Stimulated activated naive CD8-positive, alpha-beta T cell treated with anti-CD3 and anti-CD28 coated beads, Interleukin-15, Interleukin-2, amounts not matched to agents 100 ng/mL and 50 ng/mL, for 24 hours (primary cell): ENCODE measurements around the gene ATP2C2.

Source experiments
- H3K27ac Mint-ChIP-seq: one replicate; pipeline ENCODE4 v1.8.0; 2021; ENCODE audit warnings: mild to moderate bottlenecking, mixed read lengths
- H3K27me3 Mint-ChIP-seq: one replicate; pipeline ENCODE4 v1.8.0; 2021; ENCODE audit warnings: mixed read lengths
- H3K36me3 Mint-ChIP-seq: one replicate; pipeline ENCODE4 v1.8.0; 2021; ENCODE audit warnings: low read depth, mixed read lengths
- H3K4me1 Mint-ChIP-seq: one replicate; pipeline ENCODE4 v1.8.0; 2021; ENCODE audit warnings: low read depth, mixed read lengths
- H3K4me3 Mint-ChIP-seq: one replicate; pipeline ENCODE4 v1.8.0; 2021; ENCODE audit warnings: mild to moderate bottlenecking, mixed read lengths
- H3K9me3 Mint-ChIP-seq: one replicate; pipeline ENCODE4 v1.8.0; 2021; ENCODE audit warnings: mixed read lengths

The ATP2C2 gene

DNA sequence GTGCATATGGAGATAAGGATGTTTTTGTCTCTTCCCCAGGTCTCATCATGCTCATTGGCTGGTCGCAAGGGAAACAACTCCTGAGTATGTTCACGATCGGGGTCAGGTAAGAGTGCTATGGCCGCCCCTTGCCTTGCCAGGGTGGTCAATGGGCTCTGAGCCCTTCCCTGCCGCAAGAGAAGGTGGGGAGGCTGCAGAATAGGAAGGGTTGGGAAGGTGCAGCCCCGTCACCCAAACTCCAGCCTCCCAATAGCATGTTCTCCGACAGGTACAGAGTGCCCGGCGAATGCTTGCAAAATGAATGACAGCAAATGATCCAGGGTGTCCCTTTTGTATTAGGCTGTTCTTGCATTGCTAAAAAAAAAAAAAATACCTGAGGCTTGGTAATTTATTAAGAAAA, 57.4 kb downstream of the ATP2C2 start:
- no peak overlapping the region for H3K27ac Mint-ChIP-seq
- H3K36me3 Mint-ChIP-seq: no peaks in the 10 kb centered on the region
- peaks cover 7% of the 10 kb centered on the region for H3K4me1 Mint-ChIP-seq
- H3K4me3 Mint-ChIP-seq: no peak overlapping the region
- peaks cover 11% of the 10 kb centered on the region for H3K27me3 Mint-ChIP-seq
- peaks cover 3% of the 10 kb centered on the region for H3K9me3 Mint-ChIP-seq

DNA sequence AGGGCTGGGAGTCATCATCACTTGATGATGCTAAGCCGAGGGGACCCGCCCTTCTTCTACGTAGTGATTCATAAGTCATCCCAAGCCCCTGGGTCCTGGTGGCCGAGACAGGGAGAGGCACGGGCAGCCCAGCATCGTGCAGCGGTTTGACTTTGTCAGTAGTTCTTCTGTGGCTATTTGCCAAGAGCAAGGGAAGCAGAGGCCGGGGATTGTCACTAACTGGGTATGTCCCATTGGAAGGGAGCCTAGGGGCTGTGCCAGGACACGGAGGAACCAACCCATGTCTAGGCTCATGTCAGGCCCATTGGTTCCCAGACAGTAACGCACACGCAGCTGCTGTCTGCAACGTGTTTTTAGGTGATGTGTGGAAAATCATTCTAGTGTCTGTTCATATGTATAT, 58.5 kb downstream of the ATP2C2 start:
- H3K36me3 Mint-ChIP-seq: no peaks in the 10 kb centered on the region
- H3K27me3 Mint-ChIP-seq: peaks cover 11% of the 10 kb centered on the region
- H3K27ac Mint-ChIP-seq: no peak overlapping the region
- peaks cover 3% of the 10 kb centered on the region for H3K9me3 Mint-ChIP-seq
- no peak overlapping the region for H3K4me3 Mint-ChIP-seq
- H3K4me1 Mint-ChIP-seq: peaks cover 2% of the 10 kb centered on the region

DNA sequence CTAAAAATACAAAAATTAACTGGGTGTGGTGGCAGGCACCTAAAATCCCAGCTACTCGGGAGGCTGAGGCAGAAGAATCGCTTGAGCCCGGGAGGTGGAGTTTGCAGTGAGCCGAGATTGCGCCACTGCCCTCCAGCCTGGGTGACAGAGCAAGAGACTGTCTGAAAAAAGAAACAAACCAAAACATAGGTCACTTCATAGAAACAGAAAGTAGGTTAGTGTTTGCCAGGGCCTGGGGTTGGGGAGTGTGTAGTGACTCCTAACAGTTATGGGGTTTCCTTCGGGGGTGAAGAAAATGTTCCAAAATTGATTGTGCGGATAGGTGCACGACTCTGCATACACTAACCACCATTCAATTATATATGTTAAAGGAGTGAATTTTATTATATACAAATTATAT, 59.2 kb downstream of the ATP2C2 start:
- no peak overlapping the region for H3K27ac Mint-ChIP-seq
- H3K4me3 Mint-ChIP-seq: no peak overlapping the region
- H3K4me1 Mint-ChIP-seq: no peaks in the 10 kb centered on the region
- no peaks in the 10 kb centered on the region for H3K36me3 Mint-ChIP-seq
- peaks cover 11% of the 10 kb centered on the region for H3K27me3 Mint-ChIP-seq
- H3K9me3 Mint-ChIP-seq: peaks cover 3% of the 10 kb centered on the region

DNA sequence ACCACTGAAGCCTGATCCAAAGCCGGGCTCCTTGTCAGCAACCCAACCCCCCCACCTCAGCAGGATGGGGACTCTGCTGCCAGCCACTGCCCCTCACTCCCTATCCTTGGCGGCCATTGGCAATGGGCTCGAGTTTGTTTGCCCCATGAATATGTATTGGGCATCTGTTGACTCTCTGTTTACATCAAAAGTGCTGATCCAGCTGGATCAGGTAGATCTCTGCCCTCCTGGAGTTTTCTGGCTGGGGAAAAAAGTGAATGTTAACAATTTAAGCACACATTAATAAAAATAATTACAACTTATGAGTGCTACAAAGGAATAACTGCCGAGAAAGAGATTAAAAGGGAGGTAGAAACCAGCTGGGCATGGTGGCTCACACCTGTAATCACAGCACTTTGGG, 62.5 kb downstream of the ATP2C2 start:
- Mint-ChIP-seq H3K36me3 (no peaks in the 10 kb centered on the region), H3K27me3 (peaks cover 11% of the 10 kb centered on the region), H3K4me3 (no peak overlapping the region), H3K9me3 (no peaks in the 10 kb centered on the region), H3K27ac (no peak overlapping the region), H3K4me1 (no peaks in the 10 kb centered on the region)

DNA sequence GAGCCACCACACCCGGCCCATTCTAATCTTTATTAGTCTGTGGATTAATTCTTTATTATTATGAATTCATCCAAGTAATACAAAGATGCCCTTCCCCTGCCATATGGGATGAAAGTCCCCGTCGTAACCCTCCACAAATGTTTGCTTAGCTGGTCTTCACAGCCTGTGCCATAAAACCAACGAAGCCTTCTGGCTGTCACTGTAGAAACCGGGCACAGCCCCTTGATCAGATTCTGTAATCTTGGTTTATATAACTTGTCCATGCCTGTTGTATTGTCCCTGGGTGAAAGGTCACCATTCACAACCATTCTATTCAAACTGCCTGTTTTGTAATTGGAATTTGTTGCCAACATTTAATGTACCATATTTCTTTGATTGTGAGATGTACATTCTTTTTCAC, 66.5 kb downstream of the ATP2C2 start:
- Mint-ChIP-seq H3K27me3 (no peaks in the 10 kb centered on the region), H3K9me3 (no peaks in the 10 kb centered on the region), H3K4me1 (no peaks in the 10 kb centered on the region), H3K4me3 (no peak overlapping the region), H3K36me3 (no peaks in the 10 kb centered on the region), H3K27ac (no peak overlapping the region)

DNA sequence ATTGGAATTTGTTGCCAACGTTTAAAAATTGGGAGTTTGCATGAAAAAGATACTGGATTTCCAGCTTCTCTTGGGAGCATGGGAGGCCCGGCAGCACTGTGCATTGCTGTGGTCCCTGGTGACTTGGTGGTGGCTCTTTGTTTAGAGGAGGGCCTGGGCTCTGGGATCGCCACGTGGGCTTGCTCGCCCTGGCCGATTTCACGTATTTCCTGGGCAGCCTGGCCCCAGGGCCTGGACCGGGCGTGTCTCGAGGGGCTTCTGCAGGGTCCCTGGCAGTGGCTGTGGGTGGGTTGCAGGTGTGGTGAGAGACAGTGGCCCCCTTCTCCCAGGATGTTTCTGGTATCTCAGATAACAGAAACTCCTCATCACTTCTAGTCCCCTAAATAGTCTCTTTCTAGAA, 67.9 kb downstream of the ATP2C2 start:
- H3K4me1 Mint-ChIP-seq: no peaks in the 10 kb centered on the region
- no peaks in the 10 kb centered on the region for H3K27me3 Mint-ChIP-seq
- H3K4me3 Mint-ChIP-seq: no peak overlapping the region
- H3K36me3 Mint-ChIP-seq: no peaks in the 10 kb centered on the region
- H3K9me3 Mint-ChIP-seq: no peaks in the 10 kb centered on the region
- H3K27ac Mint-ChIP-seq: no peak overlapping the region

DNA sequence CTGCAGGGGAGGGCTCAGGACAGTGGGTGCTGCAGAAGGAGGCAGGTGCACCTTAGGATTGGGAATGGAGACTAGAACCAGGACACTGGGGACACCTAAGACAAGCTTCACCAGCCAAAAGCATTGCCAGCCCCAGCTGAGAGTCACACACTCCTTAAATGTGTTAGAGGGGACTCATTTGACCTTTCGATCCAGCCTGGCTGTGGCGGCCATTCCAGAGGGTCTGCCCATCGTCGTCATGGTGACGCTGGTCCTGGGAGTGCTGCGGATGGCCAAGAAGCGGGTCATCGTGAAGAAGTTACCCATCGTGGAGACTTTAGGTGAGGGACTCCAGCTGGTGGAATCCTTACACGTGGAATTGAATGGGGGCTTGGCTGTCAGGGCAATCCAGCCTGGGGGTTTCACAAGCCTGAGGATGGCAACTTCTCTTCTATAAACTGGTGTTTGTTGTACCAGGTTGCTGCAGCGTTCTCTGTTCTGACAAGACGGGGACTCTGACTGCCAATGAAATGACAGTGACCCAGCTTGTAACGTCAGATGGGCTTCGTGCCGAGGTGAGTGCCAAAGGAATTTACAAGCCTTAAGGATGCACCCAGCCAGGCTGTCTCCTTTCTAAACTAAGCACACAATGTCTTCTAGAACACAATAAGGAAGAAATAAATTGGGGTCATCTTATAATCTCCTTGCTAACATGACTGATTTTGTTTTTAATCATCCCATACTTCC, 70.8 kb downstream of the ATP2C2 start:
- H3K27me3 Mint-ChIP-seq: peaks cover 16% of the 10 kb centered on the region
- H3K27ac Mint-ChIP-seq: no peak overlapping the region
- no peak overlapping the region for H3K4me3 Mint-ChIP-seq
- no peaks in the 10 kb centered on the region for H3K4me1 Mint-ChIP-seq
- no peaks in the 10 kb centered on the region for H3K9me3 Mint-ChIP-seq
- H3K36me3 Mint-ChIP-seq: no peaks in the 10 kb centered on the region

DNA sequence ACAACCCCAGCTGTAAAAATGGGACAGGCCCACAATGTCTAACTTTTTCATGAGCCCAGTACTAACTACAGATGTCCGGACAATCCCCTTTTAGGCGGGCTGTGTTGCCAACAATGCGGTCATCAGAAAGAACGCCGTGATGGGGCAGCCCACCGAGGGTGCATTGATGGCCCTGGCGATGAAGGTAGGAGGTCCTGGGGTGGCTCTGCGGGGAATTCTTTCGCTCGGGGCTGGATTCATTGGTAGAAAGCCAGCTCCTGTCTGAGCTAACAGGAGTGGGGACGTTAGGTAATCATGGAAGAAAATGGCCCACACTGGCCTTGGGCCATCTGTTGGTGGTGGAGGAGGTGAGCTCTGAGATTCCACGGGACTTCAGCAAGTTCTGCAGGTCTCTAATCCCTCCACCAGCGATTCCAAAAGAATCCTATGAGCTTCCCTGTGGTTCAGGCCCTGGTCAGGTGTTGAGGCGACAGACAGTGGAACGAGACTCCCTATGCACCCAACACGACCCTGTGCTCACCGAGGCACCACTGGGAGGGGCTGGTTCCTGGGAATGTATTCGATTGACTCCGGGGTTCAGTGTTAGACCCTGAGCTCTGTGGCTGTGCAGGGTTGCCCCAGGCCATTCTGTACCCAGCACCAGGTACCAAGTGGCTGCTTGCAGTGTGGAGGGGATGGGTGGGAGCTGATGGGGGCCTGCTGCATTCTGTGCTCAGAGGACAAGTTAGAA, 74.2 kb downstream of the ATP2C2 start:
- H3K27ac Mint-ChIP-seq: no peak overlapping the region
- no peak overlapping the region for H3K4me3 Mint-ChIP-seq
- peaks cover 24% of the 10 kb centered on the region for H3K27me3 Mint-ChIP-seq

DNA sequence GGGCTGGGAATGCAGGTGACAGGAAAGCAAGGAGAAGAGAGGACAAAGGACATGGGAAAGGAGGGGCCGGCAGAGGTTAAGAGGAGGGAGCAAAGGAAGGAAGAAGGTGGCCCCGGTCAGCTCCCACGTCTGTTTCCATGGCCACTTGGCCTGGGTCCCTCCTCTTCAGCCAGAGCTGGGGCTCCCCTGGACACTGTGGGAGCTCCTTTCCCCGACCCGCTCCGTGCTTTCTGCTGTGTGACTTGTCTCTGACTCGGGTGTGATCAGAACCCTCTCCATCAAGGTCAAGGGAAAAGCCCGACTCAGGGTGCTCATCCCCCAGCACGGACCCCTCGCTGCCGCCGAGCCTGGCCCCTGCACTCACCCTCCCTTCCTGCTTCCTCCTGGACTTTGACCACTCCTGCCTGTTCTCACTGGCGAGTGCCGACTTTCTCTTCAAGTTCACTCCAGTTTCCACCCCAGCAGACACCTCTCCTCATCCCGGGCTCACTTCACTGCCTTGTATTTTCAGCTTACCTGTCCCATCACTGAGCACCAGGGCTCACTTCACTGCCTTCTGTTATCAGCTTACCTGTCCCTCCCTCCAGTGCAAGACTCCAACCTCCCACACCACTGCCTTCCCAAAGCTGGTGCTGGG, 74.9 kb downstream of the ATP2C2 start:
- peaks cover 24% of the 10 kb centered on the region for H3K27me3 Mint-ChIP-seq
- no peaks in the 10 kb centered on the region for H3K36me3 Mint-ChIP-seq
- H3K4me1 Mint-ChIP-seq: no peaks in the 10 kb centered on the region
- no peak overlapping the region for H3K27ac Mint-ChIP-seq
- H3K4me3 Mint-ChIP-seq: no peak overlapping the region
- H3K9me3 Mint-ChIP-seq: no peaks in the 10 kb centered on the region

More for the DNA sequence above, 74.2 kb downstream of the ATP2C2 start:
- H3K9me3 Mint-ChIP-seq: no peaks in the 10 kb centered on the region
- H3K4me1 Mint-ChIP-seq: no peaks in the 10 kb centered on the region
- no peaks in the 10 kb centered on the region for H3K36me3 Mint-ChIP-seq

DNA sequence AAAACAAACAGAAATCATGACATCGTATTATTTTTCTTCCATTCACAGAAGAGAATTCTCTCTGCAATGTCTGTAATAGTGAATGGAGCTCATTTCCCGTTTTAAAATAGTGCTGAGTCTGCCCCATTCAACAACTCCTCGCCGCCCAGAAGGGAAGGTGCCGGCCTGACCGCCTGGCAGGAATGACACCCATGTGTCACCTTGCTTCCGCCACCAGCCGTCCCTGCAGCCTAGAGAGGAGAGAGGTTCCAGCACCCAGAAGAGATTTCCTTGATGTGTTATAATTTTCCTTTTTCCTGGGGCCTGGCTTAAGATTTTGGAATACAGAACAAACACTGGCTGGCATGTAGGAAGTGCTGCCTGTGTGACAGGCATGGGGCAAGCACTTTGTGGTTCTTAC, 76.1 kb downstream of the ATP2C2 start:
- no peak overlapping the region for H3K4me3 Mint-ChIP-seq
- no peaks in the 10 kb centered on the region for H3K36me3 Mint-ChIP-seq
- peaks cover 24% of the 10 kb centered on the region for H3K27me3 Mint-ChIP-seq
- H3K4me1 Mint-ChIP-seq: no peaks in the 10 kb centered on the region
- no peaks in the 10 kb centered on the region for H3K9me3 Mint-ChIP-seq
- no peak overlapping the region for H3K27ac Mint-ChIP-seq

DNA sequence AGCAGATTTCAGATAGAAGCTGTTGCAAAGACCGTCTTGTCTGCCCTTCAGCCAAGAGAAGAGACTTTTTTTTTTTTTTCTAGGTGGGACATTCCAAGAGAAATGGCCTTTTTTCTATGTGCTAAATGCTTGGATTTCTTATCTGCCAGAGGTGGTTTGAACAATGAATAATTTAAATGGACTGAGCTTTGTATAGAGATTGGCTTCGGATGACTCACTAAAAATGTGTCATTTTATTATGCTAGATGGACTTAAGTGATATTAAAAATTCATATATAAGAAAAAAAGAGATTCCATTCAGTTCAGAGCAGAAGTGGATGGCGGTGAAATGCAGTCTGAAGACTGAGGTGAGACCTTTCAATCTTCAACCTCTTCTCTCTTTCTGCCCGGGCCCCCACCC, 77.7 kb downstream of the ATP2C2 start:
- Mint-ChIP-seq H3K27me3 (peaks cover 24% of the 10 kb centered on the region), H3K27ac (no peak overlapping the region), H3K4me3 (no peak overlapping the region), H3K4me1 (no peaks in the 10 kb centered on the region), H3K36me3 (no peaks in the 10 kb centered on the region), H3K9me3 (no peaks in the 10 kb centered on the region)

DNA sequence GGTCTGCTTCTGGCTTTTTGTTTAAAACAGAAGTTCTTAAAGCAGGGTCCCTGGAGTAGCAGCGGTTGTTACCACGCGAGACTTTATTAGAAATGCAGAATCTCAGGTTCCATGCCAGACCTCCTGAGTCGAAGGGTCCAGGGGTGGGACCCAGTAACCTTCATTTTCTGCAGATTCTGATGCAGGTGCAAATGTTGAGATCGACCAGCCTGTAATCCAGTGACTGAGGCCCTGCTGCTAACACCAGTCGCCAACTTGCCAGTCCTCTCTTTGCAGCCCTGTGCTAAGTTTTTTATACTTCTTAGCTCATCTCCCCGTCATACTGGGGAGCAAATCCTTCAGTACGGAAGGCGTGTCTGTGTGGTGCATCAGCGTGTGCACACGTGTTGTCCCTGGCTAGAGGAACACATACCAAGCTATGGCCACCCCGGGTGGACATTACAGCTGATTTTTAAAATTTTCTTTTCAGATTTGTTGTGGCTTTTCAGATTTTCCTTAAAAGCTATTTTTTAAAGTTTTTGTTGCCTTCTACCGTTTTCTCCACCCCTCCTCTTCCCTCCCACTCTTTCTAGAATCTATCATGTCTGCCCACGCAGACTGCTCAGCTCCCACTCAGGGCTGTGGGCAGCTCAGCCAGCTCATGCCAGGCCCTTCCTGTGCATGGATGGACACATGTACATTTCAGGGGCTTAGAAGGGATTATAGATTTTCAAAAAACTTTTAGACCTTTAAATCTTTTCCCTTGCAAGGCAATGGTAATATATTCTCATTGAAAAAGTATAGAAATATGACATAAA, 78.5 kb downstream of the ATP2C2 start:
- Mint-ChIP-seq H3K4me3 (no peak overlapping the region), H3K27me3 (peaks cover 24% of the 10 kb centered on the region), H3K4me1 (no peaks in the 10 kb centered on the region), H3K9me3 (no peaks in the 10 kb centered on the region), H3K36me3 (no peaks in the 10 kb centered on the region), H3K27ac (no peak overlapping the region)

DNA sequence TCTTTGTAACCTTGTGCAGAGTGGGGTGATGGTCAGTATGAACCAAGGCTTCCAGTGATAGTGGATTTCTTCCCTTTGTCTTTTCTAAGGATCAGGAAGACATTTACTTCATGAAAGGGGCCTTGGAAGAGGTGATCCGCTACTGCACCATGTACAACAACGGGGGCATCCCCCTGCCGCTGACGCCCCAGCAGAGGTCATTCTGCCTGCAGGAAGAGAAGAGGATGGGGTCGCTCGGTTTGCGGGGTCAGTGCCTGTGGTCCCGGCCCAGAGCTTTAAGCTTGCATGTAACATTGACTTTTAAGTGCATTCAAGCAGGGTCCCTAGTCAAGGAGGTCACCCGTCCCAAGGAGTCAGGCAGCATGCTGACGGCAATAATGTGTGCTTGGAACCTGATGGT, 80.1 kb downstream of the ATP2C2 start:
- Mint-ChIP-seq H3K4me3 (no peak overlapping the region), H3K9me3 (no peaks in the 10 kb centered on the region), H3K27me3 (peaks cover 12% of the 10 kb centered on the region), H3K27ac (no peak overlapping the region), H3K4me1 (no peaks in the 10 kb centered on the region), H3K36me3 (no peaks in the 10 kb centered on the region)

DNA sequence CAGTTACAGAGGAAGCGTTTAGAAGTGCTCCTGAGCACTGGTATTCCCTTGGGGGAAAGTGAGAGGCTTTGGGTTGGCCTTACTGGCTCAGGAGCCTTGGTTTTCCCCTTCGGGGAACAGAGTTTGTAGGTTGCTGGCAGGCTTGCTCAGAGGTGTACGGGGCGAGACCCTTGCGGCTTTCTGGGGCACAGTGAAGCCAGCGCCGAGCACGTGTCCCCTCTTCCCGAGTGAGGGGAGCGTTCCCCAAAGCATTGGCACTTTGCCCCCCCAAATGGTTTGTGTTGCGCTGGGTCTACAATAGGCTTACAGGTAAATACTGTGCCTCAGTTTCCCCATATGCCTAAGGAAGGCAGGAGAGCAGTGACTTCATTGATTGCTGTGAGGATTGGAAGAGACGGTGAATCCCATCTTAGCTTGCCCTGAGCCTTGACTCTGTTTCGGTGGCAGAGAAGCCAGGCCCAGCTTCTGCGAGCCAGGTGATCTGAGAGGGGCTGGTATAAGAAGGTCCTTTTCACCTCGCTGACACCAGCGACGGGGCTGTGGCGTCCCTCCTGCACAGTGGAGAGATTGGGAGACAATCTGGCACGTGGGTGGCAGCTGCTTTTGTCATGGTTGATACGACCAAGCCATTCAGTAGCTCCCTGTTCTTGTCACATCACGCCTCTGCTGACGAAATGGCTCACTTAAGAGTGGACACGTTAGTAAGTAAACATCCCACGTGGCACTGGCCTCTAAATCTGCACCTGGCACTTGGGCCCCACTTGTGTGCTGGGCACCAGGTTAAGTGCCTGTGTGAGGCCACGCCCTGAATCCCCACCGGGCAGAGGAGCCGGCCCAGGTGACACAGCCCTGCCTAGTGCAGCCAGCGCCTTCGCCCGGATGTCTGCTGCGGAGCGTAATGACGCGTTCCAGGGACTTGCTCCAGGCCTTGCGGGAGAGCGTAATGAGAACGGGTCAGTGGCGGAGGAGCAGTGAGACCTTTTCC, 81.1 kb downstream of the ATP2C2 start:
- H3K36me3 Mint-ChIP-seq: no peaks in the 10 kb centered on the region
- no peak overlapping the region for H3K27ac Mint-ChIP-seq
- peaks cover 6% of the 10 kb centered on the region for H3K27me3 Mint-ChIP-seq
- no peak overlapping the region for H3K4me3 Mint-ChIP-seq
- H3K9me3 Mint-ChIP-seq: no peaks in the 10 kb centered on the region
- H3K4me1 Mint-ChIP-seq: no peaks in the 10 kb centered on the region
